ENCODE results near the gene TRMT44. TPM values are rescaled to one million over a fixed set of nuclear protein-coding genes. Genes with fewer than 3 reads are reported as not detected.
"Not testable (repeated sequence)": the region's sequence is repeated elsewhere in the genome, so short reads cannot be mapped to it uniquely, and the experiment has no call there.

The TRMT44 gene
- total RNA-seq, 1 donor = 21.7 TPM

DNA sequence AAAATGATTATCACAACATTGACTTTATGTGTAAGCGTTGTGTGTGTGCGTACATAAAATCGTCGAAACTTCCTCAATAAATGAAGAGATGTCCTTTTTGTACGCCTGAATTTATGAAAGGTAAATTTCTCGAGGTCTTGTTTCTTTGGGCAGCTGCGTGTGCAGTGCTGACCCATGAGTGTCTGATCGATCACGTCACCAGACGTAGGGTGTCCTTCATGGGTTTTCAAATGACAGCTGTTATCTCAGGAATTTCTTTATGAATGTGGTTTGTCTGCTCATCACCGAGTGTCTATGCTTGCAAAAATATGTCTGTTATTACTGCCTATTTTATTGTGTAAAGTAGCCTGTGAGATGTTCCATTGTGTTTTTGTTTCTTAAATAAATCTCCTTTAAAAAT is 71.9 kb downstream of the TRMT44 start:
- H3K9me3 ChIP-seq (ENCODE audit: low read depth, low read length) = no peaks in the 10 kb centered on the region
- H3K4me1 ChIP-seq (ENCODE audit: insufficient read depth, low read length) = peaks cover 16% of the 10 kb centered on the region
- TF ChIP-seq, protein P1, sequence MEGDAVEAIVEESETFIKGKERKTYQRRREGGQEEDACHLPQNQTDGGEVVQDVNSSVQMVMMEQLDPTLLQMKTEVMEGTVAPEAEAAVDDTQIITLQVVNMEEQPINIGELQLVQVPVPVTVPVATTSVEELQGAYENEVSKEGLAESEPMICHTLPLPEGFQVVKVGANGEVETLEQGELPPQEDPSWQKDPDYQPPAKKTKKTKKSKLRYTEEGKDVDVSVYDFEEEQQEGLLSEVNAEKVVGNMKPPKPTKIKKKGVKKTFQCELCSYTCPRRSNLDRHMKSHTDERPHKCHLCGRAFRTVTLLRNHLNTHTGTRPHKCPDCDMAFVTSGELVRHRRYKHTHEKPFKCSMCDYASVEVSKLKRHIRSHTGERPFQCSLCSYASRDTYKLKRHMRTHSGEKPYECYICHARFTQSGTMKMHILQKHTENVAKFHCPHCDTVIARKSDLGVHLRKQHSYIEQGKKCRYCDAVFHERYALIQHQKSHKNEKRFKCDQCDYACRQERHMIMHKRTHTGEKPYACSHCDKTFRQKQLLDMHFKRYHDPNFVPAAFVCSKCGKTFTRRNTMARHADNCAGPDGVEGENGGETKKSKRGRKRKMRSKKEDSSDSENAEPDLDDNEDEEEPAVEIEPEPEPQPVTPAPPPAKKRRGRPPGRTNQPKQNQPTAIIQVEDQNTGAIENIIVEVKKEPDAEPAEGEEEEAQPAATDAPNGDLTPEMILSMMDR (IDR thresholded peaks at IDR 0.05; ENCODE audit: extremely low read depth, low read depth, low read length) = no peak
- no peak overlapping the region for H3K4me3 ChIP-seq (ENCODE audit: insufficient read depth, low read length)
- H3K79me2 ChIP-seq (ENCODE audit: insufficient read depth, low read length) = no peaks in the 10 kb centered on the region
- H3K4me2 ChIP-seq (ENCODE audit: insufficient read depth, low read length) = no peak overlapping the region
- DNase-seq (ENCODE audit: insufficient read length, low spot score, missing footprints) = peak; percentile 49
- no peaks in the 10 kb centered on the region for H3K36me3 ChIP-seq (ENCODE audit: insufficient read depth, low read length)
- H2AFZ ChIP-seq (ENCODE audit: low read length) = no peak overlapping the region
- H3K27ac ChIP-seq (ENCODE audit: low read depth, low read length) = no peak overlapping the region
- peaks cover 4% of the 10 kb centered on the region for H3K27me3 ChIP-seq (ENCODE audit: insufficient read depth, low read length)
- no peaks in the 10 kb centered on the region for H4K20me1 ChIP-seq (ENCODE audit: insufficient read depth, low read length)

DNA sequence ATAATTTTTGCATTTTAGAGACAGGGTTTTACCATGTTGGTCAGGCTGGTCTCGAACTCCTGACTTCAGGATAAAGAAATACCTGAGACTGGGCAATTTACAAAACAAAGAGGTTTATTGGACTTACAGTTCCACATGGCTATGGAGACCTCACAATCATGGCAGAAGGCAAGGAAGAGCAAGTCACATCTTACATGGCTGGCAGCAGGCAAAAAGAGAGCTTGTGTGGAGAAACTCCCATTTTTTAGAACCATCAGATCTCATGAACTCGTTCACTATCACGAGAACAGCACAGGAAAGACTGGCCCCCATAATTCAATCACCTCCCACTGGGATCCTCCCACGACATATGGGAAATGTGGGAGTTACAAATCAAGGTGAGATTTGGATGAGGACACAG is 72.5 kb downstream of the TRMT44 start:
- H3K4me1 ChIP-seq (ENCODE audit: insufficient read depth, low read length) = peaks cover 15% of the 10 kb centered on the region
- not testable (repeated sequence) for H3K4me2 ChIP-seq (ENCODE audit: insufficient read depth, low read length); H3K27ac ChIP-seq (ENCODE audit: low read depth, low read length); H3K36me3 ChIP-seq (ENCODE audit: insufficient read depth, low read length); H3K79me2 ChIP-seq (ENCODE audit: insufficient read depth, low read length); H3K27me3 ChIP-seq (ENCODE audit: insufficient read depth, low read length); H3K4me3 ChIP-seq (ENCODE audit: insufficient read depth, low read length); H4K20me1 ChIP-seq (ENCODE audit: insufficient read depth, low read length); H3K9me3 ChIP-seq (ENCODE audit: low read depth, low read length); DNase-seq (ENCODE audit: insufficient read length, low spot score, missing footprints); H2AFZ ChIP-seq (ENCODE audit: low read length)

DNA sequence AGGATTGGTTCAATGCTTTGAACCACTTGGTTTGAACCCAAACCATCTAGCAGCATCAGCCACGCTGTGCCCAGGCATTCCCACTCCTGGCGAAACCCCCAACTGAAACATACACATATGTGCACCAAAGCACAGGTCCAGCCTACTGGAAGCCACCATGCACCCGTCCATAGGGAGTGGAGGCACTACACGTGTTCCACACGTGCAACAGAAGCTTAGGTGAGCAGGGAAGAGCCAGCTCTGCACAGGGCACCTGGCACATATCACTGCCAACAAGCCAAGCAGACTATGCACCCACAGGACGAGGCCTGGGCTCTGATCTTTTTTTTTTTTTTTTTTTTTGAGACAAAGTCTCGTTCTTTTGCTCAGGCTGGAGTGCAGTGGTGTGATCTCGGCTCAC is 73.4 kb downstream of the TRMT44 start:
- Histone ChIP-seq H3K4me2 (ENCODE audit: insufficient read depth, low read length) (no peak overlapping the region), H4K20me1 (ENCODE audit: insufficient read depth, low read length) (no peaks in the 10 kb centered on the region), H2AFZ (ENCODE audit: low read length) (no peak overlapping the region), H3K27ac (ENCODE audit: low read depth, low read length) (no peak overlapping the region), H3K36me3 (ENCODE audit: insufficient read depth, low read length) (no peaks in the 10 kb centered on the region), H3K4me3 (ENCODE audit: insufficient read depth, low read length) (no peak overlapping the region), H3K4me1 (ENCODE audit: insufficient read depth, low read length) (peaks cover 15% of the 10 kb centered on the region), H3K79me2 (ENCODE audit: insufficient read depth, low read length) (no peaks in the 10 kb centered on the region), H3K9me3 (ENCODE audit: low read depth, low read length) (no peaks in the 10 kb centered on the region), H3K27me3 (ENCODE audit: insufficient read depth, low read length) (peaks cover 4% of the 10 kb centered on the region)
- DNase-seq (ENCODE audit: insufficient read length, low spot score, missing footprints) = no peak
- TF ChIP-seq, protein P1 (IDR thresholded peaks at IDR 0.05; ENCODE audit: extremely low read depth, low read depth, low read length) = no peak

GRCh38 chr4:8514391-8514790 is 73.8 kb downstream of the TRMT44 start:
- peaks cover 4% of the 10 kb centered on the region for H3K27me3 ChIP-seq (ENCODE audit: insufficient read depth, low read length)

More at GRCh38 chr4:8514391-8514790, 73.8 kb downstream of the TRMT44 start:
- Histone ChIP-seq H3K27ac (ENCODE audit: low read depth, low read length) (no peak overlapping the region), H3K79me2 (ENCODE audit: insufficient read depth, low read length) (no peaks in the 10 kb centered on the region), H3K36me3 (ENCODE audit: insufficient read depth, low read length) (no peaks in the 10 kb centered on the region), H3K9me3 (ENCODE audit: low read depth, low read length) (no peaks in the 10 kb centered on the region), H3K4me2 (ENCODE audit: insufficient read depth, low read length) (no peak overlapping the region), H3K4me3 (ENCODE audit: insufficient read depth, low read length) (no peak overlapping the region), H2AFZ (ENCODE audit: low read length) (no peak overlapping the region), H3K4me1 (ENCODE audit: insufficient read depth, low read length) (peaks cover 15% of the 10 kb centered on the region), H4K20me1 (ENCODE audit: insufficient read depth, low read length) (no peaks in the 10 kb centered on the region)
- no peak for DNase-seq (ENCODE audit: insufficient read length, low spot score, missing footprints)
- TF ChIP-seq, protein P1 (IDR thresholded peaks at IDR 0.05; ENCODE audit: extremely low read depth, low read depth, low read length) = no peak
